ENCODE results near the gene SQSTM1.

DNA sequence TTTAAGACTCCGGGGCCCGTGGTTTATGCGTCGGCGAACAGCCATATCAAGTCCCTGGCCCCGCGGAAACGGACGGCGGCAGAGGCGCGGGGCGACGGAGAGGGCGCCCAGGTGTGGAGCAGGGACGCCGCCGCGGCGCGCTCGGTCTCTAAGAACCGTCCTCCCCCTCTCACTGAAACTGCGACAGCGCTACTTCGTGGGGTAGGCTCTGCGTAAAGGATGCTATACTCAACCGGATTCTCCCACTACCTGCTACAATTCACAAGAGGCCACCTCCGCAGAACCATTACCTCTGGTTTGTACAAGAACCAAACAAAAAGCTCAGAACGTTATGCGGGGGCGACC is 37.5 kb downstream of the SQSTM1 start:
- TF ChIP-seq CTCF (IDR thresholded peaks at IDR 0.05), result no peak
- no peak for TF ChIP-seq NFE2L1 (CRISPR knock-in tag; IDR thresholded peaks at IDR 0.05)
- TF ChIP-seq MAX (CRISPR knock-in tag; IDR thresholded peaks at IDR 0.05), result no peak
- TF ChIP-seq IRF1 (CRISPR knock-in tag; IDR thresholded peaks at IDR 0.05), result no peak
- TF ChIP-seq ZNF219 (CRISPR knock-in tag; IDR thresholded peaks at IDR 0.05; ENCODE audit: borderline replicate concordance), result no peak
- TF ChIP-seq ATF2 (CRISPR knock-in tag; IDR thresholded peaks at IDR 0.05; ENCODE audit: borderline replicate concordance, low read depth), result no peak
- TF ChIP-seq IRF2 (CRISPR knock-in tag; IDR thresholded peaks at IDR 0.05; ENCODE audit: borderline replicate concordance, low read depth), result no peak

Data from WTC11 (cell line).